WTC11 (cell line): Measurements from ENCODE around the gene MAP3K14. TPM values are rescaled to one million over a fixed set of nuclear protein-coding genes. Genes with fewer than 3 reads are reported as not detected.

ENCODE experiments used
- ATAC-seq: fragments of 200-7000 bp; cut with Tn5 transposase; 2 replicates; pipeline ENCODE4 v1.10.0; 2021; ENCODE audit warnings: mild to moderate bottlenecking, moderate library complexity
- CTCF ChIA-PET: fragments of 300-600 bp; sonication (Branson Sonifier 250); formaldehyde crosslinking; loops from one replicate; lab custom pipeline; 2021; ENCODE audit warnings: antibody characterized with exemption; lab: Charles Lee
- POLR2A ChIA-PET: fragments of 350-600 bp; sonication (Branson Sonifier 250); formaldehyde crosslinking; loops from one replicate; lab custom pipeline; 2021; ENCODE audit warnings: antibody characterized with exemption; lab: Charles Lee
- DNase-seq: peaks from one replicate; pipeline ENCODE4 v3.0.0; 2021; ENCODE audit warnings: low spot score
- H3K27ac Mint-ChIP-seq: 2 replicates; pipeline ENCODE4 v1.8.0; 2021; ENCODE audit warnings: mixed read lengths
- H3K27me3 Mint-ChIP-seq: 2 replicates; pipeline ENCODE4 v1.8.0; 2021; ENCODE audit warnings: low read depth, mild to moderate bottlenecking, moderate library complexity, mixed read lengths
- H3K36me3 Mint-ChIP-seq: 2 replicates; pipeline ENCODE4 v1.8.0; 2021; ENCODE audit warnings: mixed read lengths
- H3K4me1 Mint-ChIP-seq: 2 replicates; pipeline ENCODE4 v1.8.0; 2022; ENCODE audit warnings: mixed read lengths
- H3K4me3 Mint-ChIP-seq: 2 replicates; pipeline ENCODE4 v1.8.0; 2021; ENCODE audit warnings: mild to moderate bottlenecking, moderate library complexity, mixed read lengths
- H3K9me3 Mint-ChIP-seq: 2 replicates; pipeline ENCODE4 v1.8.0; 2021; ENCODE audit warnings: mixed read lengths
- ATF1 ChIP-seq: sonication (generic); formaldehyde crosslinking; IDR thresholded peaks from 2 replicates; pipeline ENCODE4 v1.8.1; 2023; ENCODE audit warnings: mild to moderate bottlenecking, moderate library complexity, missing genetic modification reagents
- FOXK1 ChIP-seq: sonication (generic); formaldehyde crosslinking; IDR thresholded peaks from 2 replicates; pipeline ENCODE4 v1.8.0; 2022; ENCODE audit warnings: mild to moderate bottlenecking, moderate library complexity, missing genetic modification reagents
- GABPB1 ChIP-seq: sonication (generic); formaldehyde crosslinking; IDR thresholded peaks from 2 replicates; pipeline ENCODE4 v1.8.1; 2023; ENCODE audit warnings: mild to moderate bottlenecking, missing genetic modification reagents
- HMGA2 ChIP-seq: fragments of 250-450 bp; sonication (Bioruptor Pico); IDR thresholded peaks from 2 replicates; pipeline ENCODE4 v1.4.0; 2021; ENCODE audit warnings: mild to moderate bottlenecking, moderate library complexity
- IRF2 ChIP-seq: sonication (generic); formaldehyde crosslinking; IDR thresholded peaks from 2 replicates; pipeline ENCODE4 v1.8.0; 2022; ENCODE audit warnings: low read depth, missing genetic modification reagents, borderline replicate concordance
- KAT7 ChIP-seq: sonication (generic); formaldehyde crosslinking; IDR thresholded peaks from 2 replicates; pipeline ENCODE4 v1.8.1; 2023; ENCODE audit warnings: missing genetic modification reagents, mild to moderate bottlenecking, borderline replicate concordance
- NFE2L1 ChIP-seq: sonication (generic); formaldehyde crosslinking; IDR thresholded peaks from 2 replicates; pipeline ENCODE4 v1.8.1; 2023; ENCODE audit warnings: missing genetic modification reagents
- NFYB ChIP-seq: sonication (generic); formaldehyde crosslinking; conservative IDR thresholded peaks from 2 replicates; pipeline ENCODE4 v1.8.0; 2022; ENCODE audit warnings: low read depth, missing genetic modification reagents
- NR1H2 ChIP-seq: sonication (generic); formaldehyde crosslinking; IDR thresholded peaks from 2 replicates; pipeline ENCODE4 v1.9.0; 2021; ENCODE audit warnings: mild to moderate bottlenecking, moderate library complexity, missing genetic modification reagents
- OVOL2 ChIP-seq: fragments of 250-450 bp; sonication (Bioruptor Pico); IDR thresholded peaks from 2 replicates; pipeline ENCODE4 v1.9.0; 2021; ENCODE audit warnings: mild to moderate bottlenecking, borderline replicate concordance
- TEAD1 ChIP-seq: sonication (generic); formaldehyde crosslinking; IDR thresholded peaks from 2 replicates; pipeline ENCODE4 v1.8.0; 2022; ENCODE audit warnings: mild to moderate bottlenecking, missing genetic modification reagents
- TEAD4 ChIP-seq: sonication (generic); formaldehyde crosslinking; IDR thresholded peaks from 2 replicates; pipeline ENCODE4 v1.8.0; 2022; ENCODE audit warnings: mild to moderate bottlenecking, missing genetic modification reagents
- ZBTB21 ChIP-seq: sonication (generic); formaldehyde crosslinking; IDR thresholded peaks from 2 replicates; pipeline ENCODE4 v1.8.1; 2023; ENCODE audit warnings: mild to moderate bottlenecking, missing genetic modification reagents, borderline replicate concordance
- ZNF121 ChIP-seq: sonication (generic); formaldehyde crosslinking; IDR thresholded peaks from 2 replicates; pipeline ENCODE4 v1.8.0; 2023; ENCODE audit warnings: missing genetic modification reagents
- ZNF138 ChIP-seq: sonication (generic); formaldehyde crosslinking; conservative IDR thresholded peaks from 2 replicates; pipeline ENCODE4 v1.8.1; 2022; ENCODE audit warnings: mild to moderate bottlenecking, moderate library complexity, missing genetic modification reagents
- ZNF317 ChIP-seq: sonication (generic); formaldehyde crosslinking; IDR thresholded peaks from 2 replicates; pipeline ENCODE4 v1.8.1; 2023; ENCODE audit warnings: low read depth, mild to moderate bottlenecking, moderate library complexity, missing genetic modification reagents, borderline replicate concordance
- total RNA-seq: library from RNA; stranded (reverse); gene quantifications from 3 replicates; pipeline ENCODE4 v1.2.3, GENCODE V29; 2021
- TF ChIP-seq, protein P1 (sequence below): sonication (generic); formaldehyde crosslinking; IDR thresholded peaks from 2 replicates; pipeline ENCODE4 v1.8.1; 2023; ENCODE audit warnings: mild to moderate bottlenecking, moderate library complexity, missing genetic modification reagents
- TF ChIP-seq, protein P2 (sequence below): sonication (generic); formaldehyde crosslinking; IDR thresholded peaks from 2 replicates; pipeline ENCODE4 v1.8.1; 2022; ENCODE audit warnings: missing genetic modification reagents, borderline replicate concordance
- TF ChIP-seq, protein P3 (sequence below): fragments of 250-450 bp; sonication (Bioruptor Pico); IDR thresholded peaks from 2 replicates; pipeline ENCODE4 v1.9.0; 2021; ENCODE audit warnings: mild to moderate bottlenecking
- TF ChIP-seq, protein P4 (sequence below): sonication (generic); formaldehyde crosslinking; IDR thresholded peaks from 2 replicates; pipeline ENCODE4 v1.8.1; 2022; ENCODE audit warnings: mild to moderate bottlenecking, missing genetic modification reagents, moderate library complexity, borderline replicate concordance
- TF ChIP-seq, protein P5 (sequence below): sonication (generic); formaldehyde crosslinking; IDR thresholded peaks from 2 replicates; pipeline ENCODE4 v1.8.1; 2023; ENCODE audit warnings: mild to moderate bottlenecking, missing genetic modification reagents, moderate library complexity

Gene MAP3K14
- total RNA-seq, 1 experiment from 2014 or later: 4.0 TPM

DNA sequence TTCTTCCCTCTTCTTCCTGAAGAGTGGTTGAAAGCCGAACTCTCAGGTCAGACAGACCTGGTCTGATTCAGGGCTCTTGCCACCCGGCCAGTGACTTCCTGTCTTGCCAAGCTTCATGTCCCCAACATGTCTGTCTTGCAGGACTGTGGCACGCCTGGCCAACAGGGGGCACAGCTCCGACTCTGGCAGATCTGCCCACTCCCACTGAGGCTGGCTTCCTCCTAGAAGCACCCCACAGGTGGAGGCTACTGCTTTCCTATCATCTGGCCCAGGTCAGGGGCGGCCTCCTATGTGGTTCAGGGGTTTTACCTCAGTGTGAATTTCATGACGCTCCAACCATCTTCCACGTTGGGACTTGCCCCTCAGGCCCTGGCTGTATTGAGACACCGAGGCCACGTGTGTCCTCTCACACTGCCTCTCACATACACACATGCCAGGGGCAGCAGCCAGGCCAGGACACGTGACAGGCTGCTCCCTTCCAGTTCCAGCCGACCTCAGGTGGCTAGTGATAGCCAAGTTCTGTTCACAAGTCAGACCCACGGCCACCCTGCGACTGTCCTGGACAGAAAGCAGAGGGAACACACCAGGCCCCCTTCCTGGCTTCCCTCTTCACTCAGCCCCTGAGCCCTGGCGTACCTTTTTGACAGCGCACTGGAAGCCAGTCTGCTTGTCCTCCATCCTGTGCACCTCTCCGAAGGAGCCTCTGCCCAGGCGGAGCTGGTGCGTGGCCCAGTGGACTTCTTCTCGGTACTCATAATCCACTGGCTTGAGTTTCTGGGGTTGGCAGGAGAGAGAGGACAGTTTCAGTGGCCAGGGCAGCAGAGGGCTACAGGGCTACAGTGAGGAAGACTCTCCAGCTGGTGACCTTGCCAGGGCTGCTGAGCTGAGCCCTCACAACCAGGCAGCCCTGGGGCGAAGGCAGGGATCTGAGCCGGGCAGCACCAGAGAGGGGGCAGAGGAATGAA lies 32.4 kb downstream of the MAP3K14 start:
- Mint-ChIP-seq H3K27ac (peak overlapping the region; percentile 85), H3K4me3 (no peak overlapping the region), H3K4me1 (no peaks in the 10 kb centered on the region), H3K27me3 (no peaks in the 10 kb centered on the region), H3K9me3 (no peaks in the 10 kb centered on the region), H3K36me3 (peaks cover 13% of the 10 kb centered on the region)
- TF ChIP-seq ZNF317 (no peak), NR1H2 (CRISPR knock-in tag) (no peak), TEAD1 (CRISPR knock-in tag) (no peak), NFYB (CRISPR knock-in tag) (no peak), ZBTB21 (CRISPR knock-in tag) (no peak), TEAD4 (CRISPR knock-in tag) (no peak), OVOL2 (CRISPR knock-in tag) (no peak), FOXK1 (no peak), NFE2L1 (CRISPR knock-in tag) (no peak), IRF2 (CRISPR knock-in tag) (no peak), HMGA2 (CRISPR knock-in tag) (no peak), ATF1 (no peak), GABPB1 (no peak)
- TF ChIP-seq, protein P1, sequence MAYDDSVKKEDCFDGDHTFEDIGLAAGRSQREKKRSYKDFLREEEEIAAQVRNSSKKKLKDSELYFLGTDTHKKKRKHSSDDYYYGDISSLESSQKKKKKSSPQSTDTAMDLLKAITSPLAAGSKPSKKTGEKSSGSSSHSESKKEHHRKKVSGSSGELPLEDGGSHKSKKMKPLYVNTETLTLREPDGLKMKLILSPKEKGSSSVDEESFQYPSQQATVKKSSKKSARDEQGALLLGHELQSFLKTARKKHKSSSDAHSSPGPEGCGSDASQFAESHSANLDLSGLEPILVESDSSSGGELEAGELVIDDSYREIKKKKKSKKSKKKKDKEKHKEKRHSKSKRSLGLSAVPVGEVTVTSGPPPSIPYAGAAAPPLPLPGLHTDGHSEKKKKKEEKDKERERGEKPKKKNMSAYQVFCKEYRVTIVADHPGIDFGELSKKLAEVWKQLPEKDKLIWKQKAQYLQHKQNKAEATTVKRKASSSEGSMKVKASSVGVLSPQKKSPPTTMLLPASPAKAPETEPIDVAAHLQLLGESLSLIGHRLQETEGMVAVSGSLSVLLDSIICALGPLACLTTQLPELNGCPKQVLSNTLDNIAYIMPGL (CRISPR knock-in tag): no peak
- TF ChIP-seq, protein P2, sequence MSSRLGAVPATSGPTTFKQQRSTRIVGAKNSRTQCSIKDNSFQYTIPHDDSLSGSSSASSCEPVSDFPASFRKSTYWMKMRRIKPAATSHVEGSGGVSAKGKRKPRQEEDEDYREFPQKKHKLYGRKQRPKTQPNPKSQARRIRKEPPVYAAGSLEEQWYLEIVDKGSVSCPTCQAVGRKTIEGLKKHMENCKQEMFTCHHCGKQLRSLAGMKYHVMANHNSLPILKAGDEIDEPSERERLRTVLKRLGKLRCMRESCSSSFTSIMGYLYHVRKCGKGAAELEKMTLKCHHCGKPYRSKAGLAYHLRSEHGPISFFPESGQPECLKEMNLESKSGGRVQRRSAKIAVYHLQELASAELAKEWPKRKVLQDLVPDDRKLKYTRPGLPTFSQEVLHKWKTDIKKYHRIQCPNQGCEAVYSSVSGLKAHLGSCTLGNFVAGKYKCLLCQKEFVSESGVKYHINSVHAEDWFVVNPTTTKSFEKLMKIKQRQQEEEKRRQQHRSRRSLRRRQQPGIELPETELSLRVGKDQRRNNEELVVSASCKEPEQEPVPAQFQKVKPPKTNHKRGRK: no peak
- TF ChIP-seq, protein P3, sequence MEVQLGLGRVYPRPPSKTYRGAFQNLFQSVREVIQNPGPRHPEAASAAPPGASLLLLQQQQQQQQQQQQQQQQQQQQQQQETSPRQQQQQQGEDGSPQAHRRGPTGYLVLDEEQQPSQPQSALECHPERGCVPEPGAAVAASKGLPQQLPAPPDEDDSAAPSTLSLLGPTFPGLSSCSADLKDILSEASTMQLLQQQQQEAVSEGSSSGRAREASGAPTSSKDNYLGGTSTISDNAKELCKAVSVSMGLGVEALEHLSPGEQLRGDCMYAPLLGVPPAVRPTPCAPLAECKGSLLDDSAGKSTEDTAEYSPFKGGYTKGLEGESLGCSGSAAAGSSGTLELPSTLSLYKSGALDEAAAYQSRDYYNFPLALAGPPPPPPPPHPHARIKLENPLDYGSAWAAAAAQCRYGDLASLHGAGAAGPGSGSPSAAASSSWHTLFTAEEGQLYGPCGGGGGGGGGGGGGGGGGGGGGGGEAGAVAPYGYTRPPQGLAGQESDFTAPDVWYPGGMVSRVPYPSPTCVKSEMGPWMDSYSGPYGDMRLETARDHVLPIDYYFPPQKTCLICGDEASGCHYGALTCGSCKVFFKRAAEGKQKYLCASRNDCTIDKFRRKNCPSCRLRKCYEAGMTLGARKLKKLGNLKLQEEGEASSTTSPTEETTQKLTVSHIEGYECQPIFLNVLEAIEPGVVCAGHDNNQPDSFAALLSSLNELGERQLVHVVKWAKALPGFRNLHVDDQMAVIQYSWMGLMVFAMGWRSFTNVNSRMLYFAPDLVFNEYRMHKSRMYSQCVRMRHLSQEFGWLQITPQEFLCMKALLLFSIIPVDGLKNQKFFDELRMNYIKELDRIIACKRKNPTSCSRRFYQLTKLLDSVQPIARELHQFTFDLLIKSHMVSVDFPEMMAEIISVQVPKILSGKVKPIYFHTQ: no peak
- TF ChIP-seq, protein P4, sequence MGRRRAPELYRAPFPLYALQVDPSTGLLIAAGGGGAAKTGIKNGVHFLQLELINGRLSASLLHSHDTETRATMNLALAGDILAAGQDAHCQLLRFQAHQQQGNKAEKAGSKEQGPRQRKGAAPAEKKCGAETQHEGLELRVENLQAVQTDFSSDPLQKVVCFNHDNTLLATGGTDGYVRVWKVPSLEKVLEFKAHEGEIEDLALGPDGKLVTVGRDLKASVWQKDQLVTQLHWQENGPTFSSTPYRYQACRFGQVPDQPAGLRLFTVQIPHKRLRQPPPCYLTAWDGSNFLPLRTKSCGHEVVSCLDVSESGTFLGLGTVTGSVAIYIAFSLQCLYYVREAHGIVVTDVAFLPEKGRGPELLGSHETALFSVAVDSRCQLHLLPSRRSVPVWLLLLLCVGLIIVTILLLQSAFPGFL (CRISPR knock-in tag): no peak
- POLR2A ChIA-PET: no interaction called here
- CTCF ChIA-PET: interaction anchor here (0.6 to 1.7 kb wide), 26 partner anchors 8 to 149 kb away, joined by 3 to 16 read pairs (median 4); partner anchors contain the start of genes ACBD4 and MAP3K14
- DNase-seq (peak; percentile 51), ATAC-seq (peak; percentile 69; the same call in 1 of the 2 replicates)

DNA sequence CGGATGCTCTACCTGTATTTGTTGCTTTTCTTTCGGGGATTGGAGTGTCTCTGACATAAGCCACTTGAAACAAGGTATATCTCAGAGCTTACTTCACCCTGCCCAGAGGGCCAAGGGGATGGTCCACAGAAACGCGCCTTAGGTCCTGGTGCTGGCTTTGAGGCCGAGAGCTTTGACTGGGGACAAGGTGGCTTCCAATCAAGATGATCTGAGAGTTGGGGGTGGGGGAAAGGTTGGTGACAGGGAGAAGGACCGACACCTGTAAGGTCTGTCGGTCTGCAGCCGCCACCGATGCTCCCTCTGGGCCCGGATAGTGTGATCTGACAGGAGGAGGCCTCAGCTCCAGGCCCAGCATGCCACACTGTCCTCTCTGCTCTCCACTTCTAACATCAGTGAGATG lies 33.1 kb downstream of the MAP3K14 start:
- CTCF ChIA-PET: interaction anchor here (0.6 to 1.7 kb wide), 25 partner anchors 8 to 148 kb away, joined by 3 to 16 read pairs (median 4); partner anchors contain the start of genes ACBD4 and MAP3K14
- TF ChIP-seq KAT7 (no peak), ZNF121 (CRISPR knock-in tag) (no peak), ZNF138 (CRISPR knock-in tag) (no peak)
- TF ChIP-seq, protein P5, sequence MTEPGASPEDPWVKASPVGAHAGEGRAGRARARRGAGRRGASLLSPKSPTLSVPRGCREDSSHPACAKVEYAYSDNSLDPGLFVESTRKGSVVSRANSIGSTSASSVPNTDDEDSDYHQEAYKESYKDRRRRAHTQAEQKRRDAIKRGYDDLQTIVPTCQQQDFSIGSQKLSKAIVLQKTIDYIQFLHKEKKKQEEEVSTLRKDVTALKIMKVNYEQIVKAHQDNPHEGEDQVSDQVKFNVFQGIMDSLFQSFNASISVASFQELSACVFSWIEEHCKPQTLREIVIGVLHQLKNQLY: no peak
- no peak overlapping the region for H3K4me3 Mint-ChIP-seq
- peaks cover 13% of the 10 kb centered on the region for H3K36me3 Mint-ChIP-seq
- POLR2A ChIA-PET: no interaction called here
- H3K4me1 Mint-ChIP-seq: no peaks in the 10 kb centered on the region
- H3K27ac Mint-ChIP-seq: peak overlapping the region; percentile 48
- DNase-seq (no peak), ATAC-seq (no peak)
- H3K27me3 Mint-ChIP-seq: no peaks in the 10 kb centered on the region
- H3K9me3 Mint-ChIP-seq: no peaks in the 10 kb centered on the region
